GM18870 (cell line): ENCODE data around the gene TRIM74.
"Not testable (repeated sequence)": the region's sequence is repeated elsewhere in the genome, so short reads cannot be mapped to it uniquely, and the experiment has no call there.

Experiments used
- ATAC-seq: cut with Tn5 transposase; IDR thresholded peaks from one replicate; pipeline ENCODE4 v1.9.1; 2021; ENCODE audit warnings: moderate library complexity; ENCODE audit not compliant: unreplicated experiment

Gene TRIM74

DNA sequence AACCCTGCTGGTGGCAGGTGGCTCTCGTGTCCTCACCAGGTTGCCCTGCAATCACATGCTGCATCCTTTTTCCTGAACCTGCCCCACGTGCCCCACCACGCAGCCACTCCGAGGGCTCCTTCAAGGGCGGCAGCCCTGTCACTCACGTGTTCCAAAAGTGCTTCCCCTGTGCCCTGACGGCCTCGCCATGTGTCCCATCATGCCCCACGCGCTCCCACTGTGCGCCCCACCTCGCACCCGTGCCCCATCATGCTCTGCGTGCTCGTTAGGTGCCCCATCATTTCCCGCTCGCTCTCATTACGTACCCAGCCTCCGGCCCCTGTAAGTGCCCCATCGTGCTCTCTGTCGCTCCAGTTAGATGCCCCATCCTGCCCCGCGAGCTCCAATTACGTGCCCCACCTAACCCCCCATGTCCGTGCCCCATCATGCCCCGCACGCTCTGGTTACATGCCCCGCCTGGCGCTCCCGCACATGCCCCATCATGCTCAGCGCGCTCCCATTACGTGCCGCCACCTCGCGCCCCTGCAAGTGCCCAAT, at the start of gene TRIM74:
Gene TRIM74, minus strand, starts transcription at position 487 of the 537 bp plus-strand sequence. CDS start 3,309 bp downstream, outside the sequence.
- not testable (repeated sequence) for ATAC-seq

DNA sequence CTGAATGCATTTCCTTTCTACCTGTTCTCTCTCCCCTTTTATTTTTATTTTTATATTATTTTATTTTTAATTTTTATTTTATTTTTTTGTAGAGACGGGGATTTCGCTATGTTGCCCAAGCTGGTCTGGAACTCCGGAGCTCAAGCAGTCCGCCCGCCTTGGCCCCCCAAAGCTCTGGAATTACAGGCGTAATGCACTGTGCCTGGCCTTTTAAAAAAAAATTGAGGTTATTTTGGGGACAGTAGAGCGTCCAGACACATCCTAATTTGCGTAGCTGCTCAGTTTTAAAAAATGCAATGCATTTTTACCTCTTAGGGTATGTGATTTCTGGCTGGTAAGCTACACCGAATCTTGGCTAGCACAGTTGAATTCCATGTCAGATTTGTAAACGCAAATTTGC, 37.2 kb upstream of the TRIM74 start:
- ATAC-seq = not testable (repeated sequence)

DNA sequence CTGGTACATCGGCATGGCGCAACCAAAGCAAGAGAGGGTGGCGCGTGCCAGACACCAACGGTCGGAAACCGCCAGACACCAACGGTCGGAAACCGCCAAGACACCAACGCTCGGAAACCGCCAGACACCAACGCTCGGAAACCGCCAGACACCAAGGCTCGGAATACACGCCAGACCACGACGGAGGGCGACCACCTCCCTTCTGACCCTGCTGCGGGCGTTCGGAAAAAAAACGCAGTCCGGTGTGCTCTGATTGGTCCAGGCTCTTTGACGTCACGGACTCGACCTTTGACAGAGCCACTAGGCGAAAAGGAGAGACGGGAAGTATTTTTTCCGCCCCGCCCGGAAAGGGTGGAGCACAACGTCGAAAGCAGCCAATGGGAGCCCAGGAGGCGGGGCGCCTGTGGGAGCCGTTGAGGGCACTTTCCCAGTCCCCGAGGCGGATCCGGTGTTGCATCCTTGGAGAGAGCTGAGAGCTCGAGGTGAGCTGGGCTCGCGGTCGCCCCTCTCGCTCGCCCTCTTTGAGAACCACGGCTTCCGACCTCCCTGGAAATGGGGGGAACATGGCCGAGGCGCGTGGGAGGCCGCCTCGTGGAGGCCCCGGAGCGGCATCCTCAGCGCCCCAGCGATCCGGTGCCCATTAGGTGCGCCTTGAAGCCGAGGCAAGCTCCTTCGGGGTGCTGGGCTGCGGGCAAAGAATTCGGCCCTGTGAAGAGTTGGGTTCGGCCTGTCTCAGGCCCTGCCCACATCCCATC, 36.6 kb upstream of the TRIM74 start:
- ATAC-seq = peak; percentile 68

- peak; percentile 70 for ATAC-seq
Measured at GRCh38 chr7:73005356-73005692, 36.1 kb upstream of the TRIM74 start.

DNA sequence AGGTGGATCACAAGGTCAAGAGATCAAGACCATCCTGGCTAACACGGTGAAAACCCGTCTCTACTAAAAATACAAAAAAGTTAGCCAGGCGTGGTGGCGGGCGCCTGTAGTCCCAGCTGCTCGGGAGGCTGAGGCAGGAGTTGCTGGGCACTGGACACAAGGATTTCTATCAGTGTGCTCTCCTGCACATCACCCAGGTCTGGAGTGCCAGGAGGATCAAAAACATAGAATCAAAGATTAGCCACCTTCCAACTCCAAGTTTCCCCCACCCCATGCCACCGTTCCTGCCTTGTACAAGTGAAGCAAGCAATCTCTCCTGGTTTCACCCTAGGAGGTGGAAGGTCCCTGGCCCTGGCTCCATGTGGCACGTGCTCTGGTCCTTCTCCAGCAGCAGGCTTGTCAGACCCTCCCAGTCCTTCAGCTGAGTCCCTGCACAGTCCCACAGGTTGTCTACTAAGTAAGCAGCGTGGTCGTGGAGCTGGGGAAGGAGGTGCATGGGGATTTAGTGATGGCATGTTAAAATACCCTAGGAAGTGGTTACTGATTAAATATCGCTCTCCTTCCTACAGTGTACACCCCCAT, 28.7 kb upstream of the TRIM74 start:
- ATAC-seq = not testable (repeated sequence)

GRCh38 chr7:72997447-72997846, 28.2 kb upstream of the TRIM74 start:
- not testable (repeated sequence) for ATAC-seq

DNA sequence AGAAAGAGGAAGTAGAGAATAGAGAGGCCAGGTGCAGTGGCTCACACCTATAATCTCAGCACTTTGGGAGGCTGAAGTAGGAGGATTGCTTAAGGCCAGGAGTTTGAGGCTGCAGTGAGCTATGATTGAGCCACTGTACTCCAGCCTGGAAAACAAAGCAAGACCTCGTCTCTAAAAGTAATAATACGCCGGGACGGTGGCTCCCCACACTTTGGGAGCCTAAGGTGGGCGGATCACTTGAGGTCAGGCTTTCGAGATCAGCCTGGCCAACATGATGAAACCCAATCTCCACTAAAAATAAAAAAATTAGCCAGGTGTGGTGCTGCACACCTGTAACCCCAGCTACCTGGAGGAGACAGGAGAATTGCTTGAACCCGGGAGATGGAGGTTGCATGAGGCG, 26.2 kb upstream of the TRIM74 start:
- ATAC-seq = not testable (repeated sequence)

GRCh38 chr7:72990146-72990913, 21.1 kb upstream of the TRIM74 start:
- ATAC-seq = not testable (repeated sequence)

DNA sequence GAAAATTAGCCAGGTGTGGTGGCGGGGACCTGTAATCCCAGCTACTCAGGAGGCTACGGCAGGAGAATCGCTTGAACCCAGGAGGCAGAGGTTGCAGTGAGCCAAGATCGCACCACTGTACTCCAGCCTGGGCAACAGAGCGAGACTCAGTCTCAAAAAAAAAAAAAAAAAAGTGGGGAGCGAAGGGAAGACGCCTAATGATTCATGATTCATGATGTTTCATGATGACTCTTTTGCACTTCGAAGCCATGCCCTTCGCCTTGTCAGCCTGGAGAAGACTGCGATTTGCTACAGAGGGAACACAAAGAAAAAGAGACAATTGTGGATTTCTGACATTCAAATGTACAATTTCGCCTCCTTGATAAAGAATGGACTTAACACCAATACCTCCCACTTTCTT, 12.8 kb upstream of the TRIM74 start:
- not testable (repeated sequence) for ATAC-seq

DNA sequence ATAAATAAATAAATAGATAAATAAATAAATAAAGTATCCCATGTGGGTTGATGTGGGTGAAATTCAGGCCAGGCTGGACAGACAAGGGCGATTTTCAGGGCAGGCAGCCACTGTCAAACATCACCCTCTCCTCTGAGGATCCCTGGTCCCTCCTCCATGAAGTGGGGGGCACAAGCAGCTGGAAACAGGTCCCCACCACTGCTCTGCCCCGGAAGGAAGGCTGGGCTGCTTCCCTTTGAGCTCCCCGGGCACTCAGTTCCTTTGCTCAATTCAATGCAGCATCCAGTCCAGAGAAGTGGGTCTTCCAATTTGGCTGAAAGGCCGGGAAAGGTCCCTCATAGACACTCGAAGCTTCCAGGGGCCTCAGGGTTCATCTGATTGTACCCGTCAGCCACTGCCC, 11.1 kb upstream of the TRIM74 start:
- not testable (repeated sequence) for ATAC-seq

DNA sequence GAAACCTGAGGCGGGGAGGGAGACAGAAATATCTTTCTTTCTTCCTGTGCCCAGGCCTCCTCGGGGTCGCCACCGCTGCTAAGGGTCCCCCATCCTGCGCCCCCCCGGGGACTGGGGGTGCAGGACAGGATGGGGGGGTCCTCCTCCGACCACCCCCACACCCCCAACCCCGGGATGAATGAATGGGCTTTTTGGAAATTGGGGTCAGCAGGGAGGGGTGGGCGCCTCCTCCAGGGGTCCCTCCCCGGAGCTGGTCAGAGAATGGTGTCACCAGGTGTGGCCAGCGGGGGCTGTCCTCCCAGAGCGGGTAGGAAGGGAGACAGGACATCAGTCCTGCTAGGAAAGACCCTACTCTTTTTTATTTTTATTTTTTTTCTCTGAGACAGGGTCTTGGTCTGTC, 7.2 kb upstream of the TRIM74 start:
- not testable (repeated sequence) for ATAC-seq

DNA sequence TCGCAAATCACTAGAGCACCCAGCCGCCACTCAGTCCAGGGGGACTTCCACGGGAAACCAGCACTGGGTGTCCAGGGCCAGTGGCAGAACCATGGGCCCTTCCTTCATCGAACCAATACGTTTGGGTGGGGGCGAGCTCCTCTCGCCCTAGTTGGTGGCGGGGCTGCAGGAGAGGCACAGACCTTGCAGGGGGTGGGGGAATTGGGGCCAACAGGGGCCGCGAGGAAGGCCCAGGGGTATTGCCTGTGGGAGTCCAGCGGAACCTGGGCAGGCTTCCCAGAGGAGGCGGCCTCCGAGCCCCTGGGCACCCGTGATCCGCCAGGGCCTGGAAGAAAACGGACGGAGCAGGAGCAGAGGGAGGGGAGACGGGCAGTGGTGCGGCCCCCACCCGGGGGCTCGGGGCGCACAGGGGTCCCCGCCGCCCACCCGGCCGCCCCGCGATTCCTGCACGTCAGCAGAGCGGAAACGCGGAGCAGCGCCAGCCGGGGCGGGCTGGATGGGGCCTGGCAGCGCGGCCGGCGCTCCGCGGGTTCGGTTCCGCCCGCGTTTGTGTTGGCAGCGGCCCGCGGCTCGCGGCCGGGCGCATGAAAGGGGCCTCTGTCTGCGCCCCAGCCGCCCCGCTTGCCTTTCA, 6.5 kb upstream of the TRIM74 start:
- ATAC-seq = not testable (repeated sequence)

DNA sequence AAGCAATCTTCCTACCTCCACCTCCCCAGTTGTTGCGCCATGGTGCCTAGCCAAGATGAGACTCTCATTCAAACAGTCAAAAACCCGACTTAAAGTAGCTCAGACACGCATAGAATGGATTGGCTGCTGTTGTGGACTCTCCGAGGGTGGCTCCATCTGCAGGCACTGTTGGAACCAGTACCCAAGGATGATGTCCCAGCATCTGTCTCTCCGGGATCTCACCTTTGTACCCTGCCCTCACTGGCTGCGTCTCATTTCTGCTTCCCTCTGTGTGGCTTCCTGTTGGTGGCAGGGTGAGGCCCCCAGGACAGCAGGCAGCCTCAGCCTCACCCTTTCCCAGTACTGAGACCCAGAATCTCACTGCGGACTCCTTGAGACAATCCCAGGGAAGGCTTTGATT, 5.5 kb upstream of the TRIM74 start:
- not testable (repeated sequence) for ATAC-seq

DNA sequence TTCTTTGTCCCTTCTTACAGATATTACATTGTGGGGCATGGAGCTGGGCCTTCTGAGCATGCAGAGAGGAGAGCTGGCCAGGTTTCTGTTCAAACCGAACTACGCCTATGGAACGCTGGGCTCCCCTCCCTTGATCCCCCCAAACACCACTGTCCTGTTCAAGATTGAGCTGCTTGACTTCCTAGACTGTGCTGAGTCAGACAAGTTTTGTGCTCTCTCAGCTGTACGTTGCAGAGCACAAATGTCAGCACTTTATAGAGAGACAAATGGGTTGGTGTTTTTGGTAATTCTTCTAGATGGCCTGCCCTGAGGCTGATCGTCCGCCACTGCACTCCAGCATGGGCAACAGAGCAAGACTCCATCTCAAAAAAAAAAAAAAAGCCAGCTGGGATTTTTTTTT, 2.2 kb upstream of the TRIM74 start:
- ATAC-seq = not testable (repeated sequence)

DNA sequence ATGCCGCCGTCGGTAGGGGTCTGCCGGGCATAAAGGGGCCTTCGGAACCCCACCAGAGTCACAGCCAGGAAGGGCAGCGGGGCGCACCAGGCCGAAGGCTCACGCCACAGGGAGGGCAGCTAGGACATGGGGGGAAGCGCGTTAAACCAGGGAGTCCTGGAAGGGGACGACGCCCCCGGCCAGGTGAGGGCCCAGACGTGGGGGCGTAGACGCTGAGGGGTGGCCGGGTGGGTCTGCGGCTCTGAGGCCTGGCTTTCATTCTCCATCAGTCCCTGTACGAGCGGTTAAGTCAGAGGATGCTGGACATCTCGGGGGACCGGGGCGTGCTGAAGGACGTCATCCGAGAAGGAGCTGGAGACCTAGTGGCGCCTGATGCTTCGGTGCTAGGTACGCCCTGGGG, 422 bp upstream of the TRIM74 start:
- ATAC-seq = not testable (repeated sequence)

- not testable (repeated sequence) for ATAC-seq
Measured at GRCh38 chr7:72966892-72967291, 2.4 kb downstream of the TRIM74 start.

- ATAC-seq = not testable (repeated sequence)
Measured at GRCh38 chr7:72965186-72965975, 3.9 kb downstream of the TRIM74 start.

GRCh38 chr7:72963056-72963455, 6.2 kb downstream of the TRIM74 start:
- ATAC-seq = not testable (repeated sequence)

GRCh38 chr7:72961346-72961650, 8.0 kb downstream of the TRIM74 start:
- not testable (repeated sequence) for ATAC-seq

GRCh38 chr7:72960626-72961345, 8.5 kb downstream of the TRIM74 start:
- not testable (repeated sequence) for ATAC-seq
